HepG2 (cell line): Measurements from ENCODE around the gene SLC34A3. TPM values are rescaled to one million over a fixed set of nuclear protein-coding genes. Genes with fewer than 3 reads are reported as not detected.

Experiments used
- CHCHD3 ChIP-seq: sonication (generic); formaldehyde crosslinking; IDR thresholded peaks from 2 replicates; pipeline ENCODE4 v1.8.0; 2022; ENCODE audit warnings: mild to moderate bottlenecking, missing genetic modification reagents, moderate library complexity
- ELF4 ChIP-seq: sonication (generic); formaldehyde crosslinking; IDR thresholded peaks from 2 replicates; pipeline ENCODE4 v1.5.0; 2020; ENCODE audit warnings: missing genetic modification reagents, mild to moderate bottlenecking, moderate library complexity, borderline replicate concordance
- GABPB1 ChIP-seq: IDR thresholded peaks from 2 replicates; pipeline ENCODE4 v1.6.1; 2016; ENCODE audit warnings: mild to moderate bottlenecking, missing genetic modification reagents, moderate library complexity, missing compliant biosample characterization
- KAT8 ChIP-seq: IDR thresholded peaks from 2 replicates; pipeline ENCODE4 v1.6.1; 2016; ENCODE audit warnings: missing genetic modification reagents, missing compliant biosample characterization
- PITX1 ChIP-seq: sonication (generic); formaldehyde crosslinking; IDR thresholded peaks from 2 replicates; pipeline ENCODE4 v1.5.1; 2020; ENCODE audit warnings: mild to moderate bottlenecking, missing genetic modification reagents
- SIX1 ChIP-seq: sonication (generic); formaldehyde crosslinking; IDR thresholded peaks from 2 replicates; pipeline ENCODE4 v1.4.0; 2020; ENCODE audit warnings: missing genetic modification reagents, borderline replicate concordance
- TMF1 ChIP-seq: sonication (generic); formaldehyde crosslinking; IDR thresholded peaks from 2 replicates; pipeline ENCODE4 v1.8.1; 2022; ENCODE audit warnings: low read depth, missing genetic modification reagents
- TSC22D2 ChIP-seq: sonication (generic); formaldehyde crosslinking; IDR thresholded peaks from 2 replicates; pipeline ENCODE4 v1.5.1; 2020; ENCODE audit warnings: missing genetic modification reagents, mild to moderate bottlenecking, borderline replicate concordance
- USF2 ChIP-seq, 2 experiments: sonication (generic) in 1 of 2; formaldehyde crosslinking in 1 of 2; IDR thresholded peaks; 2 replicates each; pipeline versions ENCODE4 v1.5.1 to v1.6.1; 2011 to 2020; ENCODE audit warnings: borderline replicate concordance in 1 of 2, low read depth in 1 of 2, low read length in 1 of 2, mild to moderate bottlenecking in 1 of 2, missing genetic modification reagents in 1 of 2, moderate library complexity in 1 of 2
- ZNF296 ChIP-seq: sonication (generic); formaldehyde crosslinking; conservative IDR thresholded peaks from 2 replicates; pipeline ENCODE4 v1.5.0; 2020; ENCODE audit warnings: mild to moderate bottlenecking, missing genetic modification reagents
- ZNF350 ChIP-seq: sonication (generic); formaldehyde crosslinking; IDR thresholded peaks from 2 replicates; pipeline ENCODE4 v1.4.0; 2020; ENCODE audit warnings: mild to moderate bottlenecking, low read depth, missing genetic modification reagents, borderline replicate concordance
- ZNF678 ChIP-seq: sonication (generic); formaldehyde crosslinking; IDR thresholded peaks from 2 replicates; pipeline ENCODE4 v1.4.0; 2020; ENCODE audit warnings: mild to moderate bottlenecking, missing genetic modification reagents
- ZNF790 ChIP-seq: sonication (generic); formaldehyde crosslinking; IDR thresholded peaks from 2 replicates; pipeline ENCODE4 v1.8.0; 2022; ENCODE audit warnings: missing genetic modification reagents, mild to moderate bottlenecking, borderline replicate concordance
- ZNF800 ChIP-seq: sonication (generic); formaldehyde crosslinking; IDR thresholded peaks from 2 replicates; pipeline ENCODE4 v1.4.0; 2020; ENCODE audit warnings: missing genetic modification reagents
- polyA plus RNA-seq, 8 experiments: library from polyadenylated mRNA; depleted of rRNA in 3 of 8; stranded (reverse) in 7 of 8; unstranded in 1 of 8; fragments of >200 nt; fragmentation: Illumina TruSeq in 4 of 8; extraction: Trizol in 4 of 8; gene quantifications; 2 replicates each; pipeline versions ENCODE4 v1.2.1 to v1.2.3, GENCODE V29; 2011 to 2016; ENCODE audit warnings: low read depth in 4 of 8, missing spikeins in 1 of 8, mixed read lengths in 1 of 8; ENCODE audit not compliant: insufficient read depth in 1 of 8
- total RNA-seq, 5 experiments: library from RNA; depleted of rRNA; stranded (reverse); fragments of >200 nt; fragmentation: Illumina TruSeq; extraction: Trizol; gene quantifications; 2 replicates each; pipeline ENCODE4 v1.2.3, GENCODE V29; 2016; ENCODE audit warnings: low read depth in 1 of 5
- TF ChIP-seq, protein P1 (sequence below): sonication (generic); formaldehyde crosslinking; IDR thresholded peaks from 2 replicates; pipeline ENCODE4 v1.4.0; 2020; ENCODE audit warnings: mild to moderate bottlenecking, missing genetic modification reagents
- TF ChIP-seq, protein P2 (sequence below): sonication (generic); formaldehyde crosslinking; IDR thresholded peaks from 2 replicates; pipeline ENCODE4 v1.4.0; 2020; ENCODE audit warnings: mild to moderate bottlenecking, missing genetic modification reagents
- TF ChIP-seq, protein P3 (sequence below): sonication (generic); formaldehyde crosslinking; IDR thresholded peaks from 2 replicates; pipeline ENCODE4 v1.4.0; 2020; ENCODE audit warnings: missing genetic modification reagents, mild to moderate bottlenecking, borderline replicate concordance

The SLC34A3 gene
- total and polyA plus RNA-seq, 2 of the 13 experiments (the other 11 are each of a cell fraction or from before 2014, with no cell fraction given) = 0.07 to 1.0 TPM

GRCh38 chr9:137189297-137190295 is 41.1 kb upstream of the SLC34A3 start (continued):
- TF ChIP-seq ZNF350 (CRISPR knock-in tag) = 0 out of 2 replicates have a peak, but pooled peaks have one; percentile 40
- TF ChIP-seq, protein P1, sequence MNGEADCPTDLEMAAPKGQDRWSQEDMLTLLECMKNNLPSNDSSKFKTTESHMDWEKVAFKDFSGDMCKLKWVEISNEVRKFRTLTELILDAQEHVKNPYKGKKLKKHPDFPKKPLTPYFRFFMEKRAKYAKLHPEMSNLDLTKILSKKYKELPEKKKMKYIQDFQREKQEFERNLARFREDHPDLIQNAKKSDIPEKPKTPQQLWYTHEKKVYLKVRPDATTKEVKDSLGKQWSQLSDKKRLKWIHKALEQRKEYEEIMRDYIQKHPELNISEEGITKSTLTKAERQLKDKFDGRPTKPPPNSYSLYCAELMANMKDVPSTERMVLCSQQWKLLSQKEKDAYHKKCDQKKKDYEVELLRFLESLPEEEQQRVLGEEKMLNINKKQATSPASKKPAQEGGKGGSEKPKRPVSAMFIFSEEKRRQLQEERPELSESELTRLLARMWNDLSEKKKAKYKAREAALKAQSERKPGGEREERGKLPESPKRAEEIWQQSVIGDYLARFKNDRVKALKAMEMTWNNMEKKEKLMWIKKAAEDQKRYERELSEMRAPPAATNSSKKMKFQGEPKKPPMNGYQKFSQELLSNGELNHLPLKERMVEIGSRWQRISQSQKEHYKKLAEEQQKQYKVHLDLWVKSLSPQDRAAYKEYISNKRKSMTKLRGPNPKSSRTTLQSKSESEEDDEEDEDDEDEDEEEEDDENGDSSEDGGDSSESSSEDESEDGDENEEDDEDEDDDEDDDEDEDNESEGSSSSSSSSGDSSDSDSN (CRISPR knock-in tag) = no peak; the same call in 1 of the 2 replicates
- TF ChIP-seq, protein P2, sequence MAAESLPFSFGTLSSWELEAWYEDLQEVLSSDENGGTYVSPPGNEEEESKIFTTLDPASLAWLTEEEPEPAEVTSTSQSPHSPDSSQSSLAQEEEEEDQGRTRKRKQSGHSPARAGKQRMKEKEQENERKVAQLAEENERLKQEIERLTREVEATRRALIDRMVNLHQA (CRISPR knock-in tag) = no peak
- TF ChIP-seq ZNF678 = no peak
- no peak for TF ChIP-seq CHCHD3 (CRISPR knock-in tag)
- no peak for TF ChIP-seq KAT8 (CRISPR knock-in tag)
- TF ChIP-seq ELF4 = no peak
- TF ChIP-seq SIX1 (CRISPR knock-in tag) = no peak
- TF ChIP-seq ZNF800 (CRISPR knock-in tag) = no peak
- TF ChIP-seq TMF1 (CRISPR knock-in tag) = no peak
- TF ChIP-seq PITX1 (CRISPR knock-in tag) = peak; percentile 49; the same call in 1 of the 2 replicates
- TF ChIP-seq GABPB1 (CRISPR knock-in tag) = no peak
- TF ChIP-seq USF2 (IDR thresholded peaks at IDR 0.05; ENCODE audit: low read depth, low read length) = no peak
- TF ChIP-seq USF2 (CRISPR knock-in tag; IDR thresholded peaks at IDR 0.05; ENCODE audit: borderline replicate concordance) = no peak
- no peak for TF ChIP-seq ZNF790 (CRISPR knock-in tag)
- TF ChIP-seq, protein P3, sequence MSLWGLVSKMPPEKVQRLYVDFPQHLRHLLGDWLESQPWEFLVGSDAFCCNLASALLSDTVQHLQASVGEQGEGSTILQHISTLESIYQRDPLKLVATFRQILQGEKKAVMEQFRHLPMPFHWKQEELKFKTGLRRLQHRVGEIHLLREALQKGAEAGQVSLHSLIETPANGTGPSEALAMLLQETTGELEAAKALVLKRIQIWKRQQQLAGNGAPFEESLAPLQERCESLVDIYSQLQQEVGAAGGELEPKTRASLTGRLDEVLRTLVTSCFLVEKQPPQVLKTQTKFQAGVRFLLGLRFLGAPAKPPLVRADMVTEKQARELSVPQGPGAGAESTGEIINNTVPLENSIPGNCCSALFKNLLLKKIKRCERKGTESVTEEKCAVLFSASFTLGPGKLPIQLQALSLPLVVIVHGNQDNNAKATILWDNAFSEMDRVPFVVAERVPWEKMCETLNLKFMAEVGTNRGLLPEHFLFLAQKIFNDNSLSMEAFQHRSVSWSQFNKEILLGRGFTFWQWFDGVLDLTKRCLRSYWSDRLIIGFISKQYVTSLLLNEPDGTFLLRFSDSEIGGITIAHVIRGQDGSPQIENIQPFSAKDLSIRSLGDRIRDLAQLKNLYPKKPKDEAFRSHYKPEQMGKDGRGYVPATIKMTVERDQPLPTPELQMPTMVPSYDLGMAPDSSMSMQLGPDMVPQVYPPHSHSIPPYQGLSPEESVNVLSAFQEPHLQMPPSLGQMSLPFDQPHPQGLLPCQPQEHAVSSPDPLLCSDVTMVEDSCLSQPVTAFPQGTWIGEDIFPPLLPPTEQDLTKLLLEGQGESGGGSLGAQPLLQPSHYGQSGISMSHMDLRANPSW (CRISPR knock-in tag) = 0 out of 2 replicates have a peak, but pooled peaks have one; percentile 3
- 0 out of 2 replicates have a peak, but pooled peaks have one; percentile 30 for TF ChIP-seq ZNF296 (CRISPR knock-in tag)
- no peak for TF ChIP-seq TSC22D2 (CRISPR knock-in tag)
